H1 (cell line): ENCODE data around the gene ASH1L.
"Not testable (repeated sequence)": the region's sequence is repeated elsewhere in the genome, so short reads cannot be mapped to it uniquely, and the experiment has no call there.

Experiments used
- CBX8 ChIP-seq: fragments of 300-800, 300-1000 bp; sonication (generic); IDR thresholded peaks from 2 replicates; pipeline ENCODE4 v1.7.1; 2016; ENCODE audit warnings: low read depth, low read length, borderline replicate concordance
- CEBPB ChIP-seq: IDR thresholded peaks from 2 replicates; pipeline ENCODE4 v1.6.1; 2012; ENCODE audit warnings: low read depth, low read length
- EP300 ChIP-seq, 2 experiments: IDR thresholded peaks; 1 replicate in 1 of 2; 2 replicates in 1 of 2; pipeline ENCODE4 v1.6.1; 2011 to 2012; ENCODE audit warnings: low read depth in 2 of 2, low read length in 2 of 2, mild to moderate bottlenecking in 2 of 2, borderline replicate concordance in 1 of 2, inconsistent platforms in 1 of 2, moderate library complexity in 1 of 2
- JUND ChIP-seq: IDR thresholded peaks from 2 replicates; pipeline ENCODE4 v1.6.1; 2011; ENCODE audit warnings: mild to moderate bottlenecking, improper control_type of control experiment, low read length
- POLR2A ChIP-seq, 2 experiments: IDR thresholded peaks; 1 replicate in 1 of 2; 2 replicates in 1 of 2; pipeline ENCODE4 v1.6.1; 2011; ENCODE audit warnings: low read depth in 2 of 2, low read length in 2 of 2, mild to moderate bottlenecking in 2 of 2; ENCODE audit errors: control extremely low read depth in 1 of 2
- POLR2AphosphoS5 ChIP-seq: IDR thresholded peaks from 2 replicates; pipeline ENCODE4 v1.6.1; 2011; ENCODE audit warnings: low read depth, low read length
- SP1 ChIP-seq: IDR thresholded peaks from 2 replicates; pipeline ENCODE4 v1.6.1; 2011; ENCODE audit warnings: low read depth, low read length
- SRF ChIP-seq: IDR thresholded peaks from 2 replicates; pipeline ENCODE4 v1.6.1; 2011; ENCODE audit warnings: mild to moderate bottlenecking, low read depth, low read length, moderate library complexity
- SUZ12 ChIP-seq: fragments of 200-600 bp; sonication (generic); IDR thresholded peaks from 2 replicates; pipeline ENCODE4 v1.6.1; 2012; ENCODE audit warnings: mild to moderate bottlenecking, inconsistent platforms, low read length, moderate library complexity, mixed read lengths
- TAF1 ChIP-seq: IDR thresholded peaks from 2 replicates; pipeline ENCODE4 v1.6.1; 2011; ENCODE audit warnings: mild to moderate bottlenecking, low read depth, low read length
- TEAD4 ChIP-seq: IDR thresholded peaks from 2 replicates; pipeline ENCODE4 v1.6.1; 2012; ENCODE audit warnings: low read depth, low read length, inconsistent platforms, mixed read lengths
- ZNF274 ChIP-seq: IDR thresholded peaks from 2 replicates; pipeline ENCODE4 v1.7.0; 2012; ENCODE audit warnings: low read length, borderline replicate concordance; ENCODE audit errors: extremely low read depth
- TF ChIP-seq, protein P1 (sequence below), 3 experiments: IDR thresholded peaks; 1 replicate in 2 of 3; 2 replicates in 1 of 3; pipeline versions ENCODE4 v1.5.1 to v1.6.1; 2011; ENCODE audit warnings: low read length in 3 of 3, mild to moderate bottlenecking in 3 of 3, inconsistent platforms in 2 of 3, low read depth in 1 of 3, moderate library complexity in 1 of 3; ENCODE audit not compliant: insufficient read depth in 1 of 3; ENCODE audit errors: control extremely low read depth in 1 of 3

GRCh38 chr1:155433831-155434389 is 128.7 kb downstream of the ASH1L start:
- TF ChIP-seq, protein P1, sequence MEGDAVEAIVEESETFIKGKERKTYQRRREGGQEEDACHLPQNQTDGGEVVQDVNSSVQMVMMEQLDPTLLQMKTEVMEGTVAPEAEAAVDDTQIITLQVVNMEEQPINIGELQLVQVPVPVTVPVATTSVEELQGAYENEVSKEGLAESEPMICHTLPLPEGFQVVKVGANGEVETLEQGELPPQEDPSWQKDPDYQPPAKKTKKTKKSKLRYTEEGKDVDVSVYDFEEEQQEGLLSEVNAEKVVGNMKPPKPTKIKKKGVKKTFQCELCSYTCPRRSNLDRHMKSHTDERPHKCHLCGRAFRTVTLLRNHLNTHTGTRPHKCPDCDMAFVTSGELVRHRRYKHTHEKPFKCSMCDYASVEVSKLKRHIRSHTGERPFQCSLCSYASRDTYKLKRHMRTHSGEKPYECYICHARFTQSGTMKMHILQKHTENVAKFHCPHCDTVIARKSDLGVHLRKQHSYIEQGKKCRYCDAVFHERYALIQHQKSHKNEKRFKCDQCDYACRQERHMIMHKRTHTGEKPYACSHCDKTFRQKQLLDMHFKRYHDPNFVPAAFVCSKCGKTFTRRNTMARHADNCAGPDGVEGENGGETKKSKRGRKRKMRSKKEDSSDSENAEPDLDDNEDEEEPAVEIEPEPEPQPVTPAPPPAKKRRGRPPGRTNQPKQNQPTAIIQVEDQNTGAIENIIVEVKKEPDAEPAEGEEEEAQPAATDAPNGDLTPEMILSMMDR (IDR thresholded peaks at IDR 0.05; ENCODE audit: control extremely low read depth in 1 of 3, insufficient read depth in 1 of 3, low read depth in 1 of 3, low read length in 3 of 3), result not testable (repeated sequence)
- not testable (repeated sequence) for TF ChIP-seq POLR2A (IDR thresholded peaks at IDR 0.05; ENCODE audit: control extremely low read depth in 1 of 2, low read depth in 2 of 2, low read length in 2 of 2); SUZ12; CBX8; SRF; ZNF274; TAF1; TEAD4; POLR2AphosphoS5; EP300 (IDR thresholded peaks at IDR 0.05; ENCODE audit: borderline replicate concordance in 1 of 2, low read depth in 2 of 2, low read length in 2 of 2); CEBPB; SP1; JUND
